Tibial nerve (tissue), 3 donors: Measurements from ENCODE around the gene F8A1.

ENCODE experiments used
- CTCF ChIP-seq, 5 experiments: fragments of 200-600 bp in 3 of 5; fragments of 450-650 bp in 2 of 5; sonication (generic) in 3 of 5; IDR thresholded peaks; one replicate each; pipeline ENCODE4 v1.5.1; 2016 to 2019; ENCODE audit warnings: antibody characterized with exemption in 5 of 5, mild to moderate bottlenecking in 3 of 5, moderate library complexity in 2 of 5
- POLR2A ChIP-seq, 2 donors: fragments of 450-650 bp; IDR thresholded peaks; one replicate each; pipeline ENCODE4 v1.6.1; 2017; ENCODE audit warnings: antibody characterized with exemption in 2 of 2, mild to moderate bottlenecking in 2 of 2, moderate library complexity in 2 of 2

GRCh38 chrX:154914052-154914451 lies 27.9 kb downstream of the F8A1 start:
- TF ChIP-seq CTCF (IDR thresholded peaks at IDR 0.05), result no peak
- TF ChIP-seq POLR2A (IDR thresholded peaks at IDR 0.05), result no peak
